Ureter (tissue), 1 donor: ENCODE data around the gene CP. TPM values are rescaled to one million over a fixed set of nuclear protein-coding genes. Genes with fewer than 3 reads are reported as not detected.

Experiments
- DNase-seq: peaks from one replicate; pipeline ENCODE4 v3.0.0-alpha.2; 2020; ENCODE audit warnings: low spot score
- total RNA-seq: library from RNA; stranded (reverse); gene quantifications from one replicate; pipeline ENCODE4 v1.2.4, GENCODE V29; 2023
- donor health status: DM: yes; HTN: yes; CAD: no.

The CP gene
- total RNA-seq, 1 donor from 2014 or later, result 12.5 TPM

DNA sequence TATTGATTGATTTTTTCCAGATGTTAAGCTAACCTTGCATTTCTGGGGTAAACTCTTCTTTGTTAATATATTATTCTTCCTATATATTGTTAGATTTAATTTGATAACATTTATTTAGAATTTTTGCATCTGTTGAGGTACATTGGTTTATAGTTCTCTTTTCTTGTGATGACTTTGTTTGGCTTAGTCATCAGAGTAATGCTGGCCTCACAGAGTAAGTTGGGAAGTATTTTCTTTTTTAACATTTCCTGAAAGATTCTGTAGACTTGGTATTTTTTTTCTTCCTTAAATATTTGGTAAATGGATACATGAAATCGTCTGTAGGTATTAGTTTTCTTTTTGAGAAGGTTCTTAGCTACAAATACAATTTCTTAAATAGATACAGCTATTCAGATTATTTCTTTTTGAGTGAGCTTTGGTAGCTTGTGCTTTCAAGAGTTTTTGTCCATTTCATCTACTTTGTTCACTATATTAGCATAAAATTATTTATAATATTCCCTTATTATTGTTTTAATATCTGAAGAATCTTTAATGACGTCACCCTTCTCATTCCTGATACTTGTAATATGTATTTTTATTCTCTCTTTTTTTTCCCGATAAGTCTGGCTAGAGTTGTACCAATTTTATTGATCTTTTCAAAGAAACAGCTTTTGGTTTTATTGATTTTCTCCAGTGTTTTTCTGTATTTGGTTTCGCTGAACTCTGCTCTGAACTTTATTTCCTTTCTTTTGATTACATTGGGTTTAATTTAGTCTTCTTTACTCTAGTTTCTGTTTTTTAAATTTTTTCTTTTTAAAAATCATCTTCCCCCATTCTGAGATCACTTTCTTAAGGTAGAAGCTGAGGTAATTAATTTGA is 98.7 kb downstream of the CP start:
- DNase-seq, result no peak

Other genes starting within 250 kb of the CP start
- gene GYG1, start 230.3 kb downstream of the CP start, total RNA-seq, result 54.5 TPM
- 36.8 TPM for gene HLTF, start 135.3 kb downstream of the CP start, total RNA-seq
- 27.5 TPM for gene HPS3, start 92.2 kb downstream of the CP start, total RNA-seq
- 3.7 TPM for gene TM4SF18, start 111.8 kb upstream of the CP start, total RNA-seq
- gene TM4SF1, start 155.8 kb upstream of the CP start, total RNA-seq, result 58.1 TPM